ENCODE results near the gene STXBP1.

STXBP1 gene

DNA sequence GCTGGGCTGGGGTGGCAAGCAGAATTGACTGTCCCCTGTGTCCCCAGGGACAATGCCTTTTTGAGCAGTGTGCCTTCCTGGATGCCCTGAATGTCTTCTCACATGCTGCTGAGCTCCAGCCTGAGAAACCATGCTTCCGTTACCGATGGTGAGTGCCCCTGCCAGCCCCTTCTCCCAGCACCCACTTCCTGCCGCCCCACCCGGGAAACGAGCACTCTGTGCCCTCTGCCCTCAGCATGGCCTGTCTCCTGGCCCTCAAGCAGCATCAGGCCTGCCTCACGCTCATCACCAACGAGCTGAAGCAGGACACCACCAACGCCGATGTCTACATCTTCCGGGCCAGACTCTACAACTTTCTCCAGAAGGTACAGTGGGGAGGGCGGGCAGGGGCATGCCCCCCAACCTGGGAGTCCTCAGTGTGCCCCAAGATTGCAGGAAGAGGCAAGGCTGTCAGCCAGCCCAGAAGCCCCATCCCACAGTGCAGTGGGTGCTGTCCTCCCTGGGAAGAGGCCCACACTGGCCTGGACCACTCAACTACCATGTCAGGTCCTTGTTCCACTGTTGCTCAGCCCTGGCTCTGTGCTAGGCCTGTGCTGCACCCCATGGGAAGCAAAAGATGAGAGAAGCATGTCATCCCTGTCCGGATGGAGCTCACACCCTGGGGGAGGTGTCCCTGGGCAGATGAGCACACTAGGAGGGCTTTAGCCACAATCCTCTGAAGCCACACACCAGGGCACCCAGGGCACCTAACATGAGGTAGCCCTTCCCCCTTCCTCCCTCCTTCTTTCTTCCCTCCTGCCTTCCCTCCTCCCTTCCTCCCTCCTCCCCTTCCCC, 108.2 kb downstream of the STXBP1 start:
- Histone ChIP-seq H3K9me3 (ENCODE audit: control insufficient read depth, insufficient read depth, low read length) (no peaks in the 10 kb centered on the region), H3K27ac (ENCODE audit: low read depth, low read length) (no peak overlapping the region), H3K27me3 (ENCODE audit: control insufficient read depth, insufficient read depth, low read length) (no peaks in the 10 kb centered on the region), H3K9ac (ENCODE audit: low read depth, low read length) (no peak overlapping the region), H3K36me3 (ENCODE audit: control insufficient read depth, insufficient read depth, low read length) (no peaks in the 10 kb centered on the region), H3K4me1 (ENCODE audit: control insufficient read depth, insufficient read depth, low read length) (no peaks in the 10 kb centered on the region; the same call in 1 of the 2 replicates), H3K4me3 (ENCODE audit: low read depth, low read length) (no peak overlapping the region)

DNA sequence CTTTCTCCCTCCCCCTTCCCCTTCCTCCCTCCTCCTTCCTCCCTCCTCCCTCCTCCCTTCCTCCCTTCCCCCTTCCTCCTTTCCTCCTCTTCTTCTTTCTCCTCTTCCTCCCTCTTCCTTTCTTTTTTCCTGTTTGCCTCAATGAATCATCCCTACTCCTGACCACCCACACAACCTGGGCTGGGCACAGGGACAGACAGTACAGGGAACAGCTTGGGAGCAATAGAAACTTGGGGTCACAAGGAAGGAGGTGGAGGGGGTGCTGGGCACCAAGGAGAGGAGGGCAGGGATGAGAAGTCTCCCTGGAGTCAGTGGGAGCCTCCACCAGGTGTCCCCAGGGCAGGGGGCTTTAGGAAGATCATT, 108.8 kb downstream of the STXBP1 start:
- H3K9ac ChIP-seq (ENCODE audit: low read depth, low read length), result no peak overlapping the region

DNA sequence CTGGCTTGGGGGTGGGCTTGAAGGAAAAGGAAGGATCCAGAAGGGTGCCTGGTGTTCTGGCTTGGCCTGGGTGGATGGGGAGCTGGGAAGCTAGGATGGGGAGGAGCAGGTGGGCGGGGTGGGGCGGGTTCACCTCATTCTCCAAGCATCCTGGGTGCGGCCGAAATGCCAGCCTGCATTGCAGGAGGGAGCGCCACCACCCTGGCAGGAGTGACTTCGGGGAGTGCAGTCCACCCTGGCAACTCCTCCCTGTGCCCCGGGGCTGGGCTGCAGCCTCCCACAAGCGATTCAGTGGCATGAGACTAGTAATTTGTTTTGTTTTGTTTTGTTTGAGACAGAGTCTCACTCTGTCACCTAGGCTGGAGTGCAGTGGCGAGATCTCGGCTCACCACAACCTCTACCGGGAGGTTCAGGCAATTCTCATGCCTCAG, 109.3 kb downstream of the STXBP1 start:
- Histone ChIP-seq H3K9ac (ENCODE audit: low read depth, low read length) (no peak overlapping the region), H3K27ac (ENCODE audit: low read depth, low read length) (no peak overlapping the region), H3K4me1 (ENCODE audit: control insufficient read depth, insufficient read depth, low read length) (no peaks in the 10 kb centered on the region; the same call in 1 of the 2 replicates), H3K9me3 (ENCODE audit: control insufficient read depth, insufficient read depth, low read length) (no peaks in the 10 kb centered on the region), H3K27me3 (ENCODE audit: control insufficient read depth, insufficient read depth, low read length) (no peaks in the 10 kb centered on the region), H3K4me3 (ENCODE audit: low read depth, low read length) (no peak overlapping the region), H3K36me3 (ENCODE audit: control insufficient read depth, insufficient read depth, low read length) (no peaks in the 10 kb centered on the region)

More for the DNA sequence above, 108.8 kb downstream of the STXBP1 start:
- no peaks in the 10 kb centered on the region for H3K36me3 ChIP-seq (ENCODE audit: control insufficient read depth, insufficient read depth, low read length)
- H3K9me3 ChIP-seq (ENCODE audit: control insufficient read depth, insufficient read depth, low read length), result no peaks in the 10 kb centered on the region
- H3K4me3 ChIP-seq (ENCODE audit: low read depth, low read length), result no peak overlapping the region
- H3K4me1 ChIP-seq (ENCODE audit: control insufficient read depth, insufficient read depth, low read length), result no peaks in the 10 kb centered on the region; the same call in 1 of the 2 replicates
- H3K27ac ChIP-seq (ENCODE audit: low read depth, low read length), result no peak overlapping the region
- no peaks in the 10 kb centered on the region for H3K27me3 ChIP-seq (ENCODE audit: control insufficient read depth, insufficient read depth, low read length)

DNA sequence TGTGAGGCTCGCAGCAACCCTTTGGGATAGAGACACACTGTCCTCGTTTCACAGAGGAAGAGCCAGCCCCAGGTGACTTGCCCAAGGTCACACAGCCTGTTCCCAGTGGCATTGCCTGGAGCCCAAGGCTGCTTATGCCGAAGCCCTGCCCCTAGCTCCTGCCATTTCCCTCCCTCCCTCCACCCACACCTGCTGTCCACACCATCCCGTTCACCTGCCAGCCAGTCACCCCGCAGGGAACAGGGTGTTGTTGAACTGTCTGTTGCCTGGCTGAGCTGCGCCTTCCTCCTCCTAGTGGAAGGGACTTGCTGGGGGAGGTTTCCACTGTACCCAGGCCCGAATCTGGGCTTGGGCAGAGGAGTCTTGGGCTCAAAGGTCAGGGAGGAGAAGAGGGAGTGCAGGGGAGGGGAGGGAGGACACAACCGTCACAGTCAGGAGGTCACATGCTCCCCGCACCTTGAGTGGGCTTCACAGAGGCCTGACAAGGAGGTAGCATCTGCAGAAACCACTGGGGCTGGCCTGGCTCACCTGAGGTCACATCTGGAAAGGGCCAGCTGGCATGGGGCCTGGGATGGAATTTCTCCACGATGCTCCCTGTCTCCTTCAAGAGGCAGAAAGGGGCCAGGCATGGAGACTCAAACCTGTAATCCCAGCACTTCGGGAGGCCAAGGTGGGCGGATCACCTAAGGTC, 110.1 kb downstream of the STXBP1 start:
- Histone ChIP-seq H3K27ac (ENCODE audit: low read depth, low read length) (no peak overlapping the region), H3K9ac (ENCODE audit: low read depth, low read length) (no peak overlapping the region), H3K9me3 (ENCODE audit: control insufficient read depth, insufficient read depth, low read length) (no peaks in the 10 kb centered on the region), H3K4me3 (ENCODE audit: low read depth, low read length) (no peak overlapping the region), H3K4me1 (ENCODE audit: control insufficient read depth, insufficient read depth, low read length) (no peaks in the 10 kb centered on the region; the same call in 1 of the 2 replicates), H3K27me3 (ENCODE audit: control insufficient read depth, insufficient read depth, low read length) (no peaks in the 10 kb centered on the region), H3K36me3 (ENCODE audit: control insufficient read depth, insufficient read depth, low read length) (no peaks in the 10 kb centered on the region)

DNA sequence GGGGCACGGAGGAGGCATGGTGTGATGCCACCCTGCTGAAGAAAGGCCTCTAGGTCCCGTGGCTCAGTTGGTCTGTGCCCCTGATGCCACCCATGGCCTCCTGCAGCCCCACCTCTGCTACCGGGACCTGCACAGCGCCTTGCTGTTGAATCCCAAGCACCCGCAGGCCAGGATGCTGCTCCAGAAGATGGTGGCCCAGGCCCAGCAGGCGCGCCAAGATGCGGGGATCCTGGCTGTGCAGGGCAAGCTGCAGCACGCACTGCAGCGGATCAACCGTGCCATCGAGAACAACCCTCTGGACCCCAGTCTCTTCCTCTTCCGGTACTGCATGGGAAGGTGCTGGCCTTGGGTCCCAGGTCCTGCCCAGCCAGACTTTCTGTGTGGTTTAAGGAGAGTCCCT, 110.9 kb downstream of the STXBP1 start:
- Histone ChIP-seq H3K9me3 (ENCODE audit: control insufficient read depth, insufficient read depth, low read length) (no peaks in the 10 kb centered on the region), H3K27me3 (ENCODE audit: control insufficient read depth, insufficient read depth, low read length) (no peaks in the 10 kb centered on the region), H3K36me3 (ENCODE audit: control insufficient read depth, insufficient read depth, low read length) (no peaks in the 10 kb centered on the region), H3K4me1 (ENCODE audit: control insufficient read depth, insufficient read depth, low read length) (no peaks in the 10 kb centered on the region; the same call in 1 of the 2 replicates), H3K4me3 (ENCODE audit: low read depth, low read length) (no peak overlapping the region), H3K27ac (ENCODE audit: low read depth, low read length) (no peak overlapping the region), H3K9ac (ENCODE audit: low read depth, low read length) (no peak overlapping the region)

DNA sequence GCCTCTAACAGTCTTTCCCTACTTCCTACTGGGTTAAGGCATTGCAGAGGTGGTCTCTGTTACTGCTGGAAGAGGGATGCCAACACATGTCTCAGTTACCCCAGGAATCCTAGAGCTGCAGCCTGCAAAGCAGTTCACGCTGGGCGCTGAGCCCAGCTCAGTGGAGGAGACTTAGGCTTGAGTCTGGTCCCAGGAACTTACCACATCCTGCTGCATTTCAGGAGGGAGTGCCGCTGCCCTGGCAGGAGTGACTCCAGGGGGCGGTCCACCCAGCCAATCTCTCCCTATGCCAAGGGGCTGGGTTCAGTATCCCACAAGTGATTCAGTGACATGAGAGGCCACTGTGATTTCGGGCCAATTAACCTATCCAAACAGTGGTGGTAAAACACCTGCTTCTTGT, 111.4 kb downstream of the STXBP1 start:
- no peaks in the 10 kb centered on the region for H3K9me3 ChIP-seq (ENCODE audit: control insufficient read depth, insufficient read depth, low read length)
- no peak overlapping the region for H3K9ac ChIP-seq (ENCODE audit: low read depth, low read length)
- no peaks in the 10 kb centered on the region; the same call in 1 of the 2 replicates for H3K4me1 ChIP-seq (ENCODE audit: control insufficient read depth, insufficient read depth, low read length)
- H3K36me3 ChIP-seq (ENCODE audit: control insufficient read depth, insufficient read depth, low read length), result no peaks in the 10 kb centered on the region
- H3K27ac ChIP-seq (ENCODE audit: low read depth, low read length), result no peak overlapping the region
- no peak overlapping the region for H3K4me3 ChIP-seq (ENCODE audit: low read depth, low read length)
- no peaks in the 10 kb centered on the region for H3K27me3 ChIP-seq (ENCODE audit: control insufficient read depth, insufficient read depth, low read length)

DNA sequence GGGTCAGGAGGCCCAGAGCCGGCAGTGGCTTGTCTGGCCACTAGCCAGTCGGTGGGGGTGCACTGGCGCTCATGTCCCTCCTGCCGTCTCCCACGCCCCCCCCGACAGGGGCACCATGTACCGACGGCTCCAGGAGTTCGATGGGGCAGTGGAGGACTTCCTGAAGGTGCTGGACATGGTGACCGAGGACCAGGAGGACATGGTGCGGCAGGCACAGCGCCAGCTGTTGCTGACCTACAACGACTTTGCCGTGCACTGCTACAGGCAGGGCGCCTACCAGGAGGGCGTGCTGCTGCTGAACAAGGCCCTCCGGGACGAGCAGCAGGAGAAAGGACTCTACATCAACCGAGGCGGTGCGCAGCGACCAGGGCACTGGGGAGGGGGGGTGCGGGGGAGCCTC, 111.9 kb downstream of the STXBP1 start:
- Histone ChIP-seq H3K4me3 (ENCODE audit: low read depth, low read length) (no peak overlapping the region), H3K4me1 (ENCODE audit: control insufficient read depth, insufficient read depth, low read length) (no peaks in the 10 kb centered on the region; the same call in 1 of the 2 replicates), H3K27ac (ENCODE audit: low read depth, low read length) (no peak overlapping the region), H3K9ac (ENCODE audit: low read depth, low read length) (no peak overlapping the region), H3K36me3 (ENCODE audit: control insufficient read depth, insufficient read depth, low read length) (no peaks in the 10 kb centered on the region), H3K27me3 (ENCODE audit: control insufficient read depth, insufficient read depth, low read length) (no peaks in the 10 kb centered on the region), H3K9me3 (ENCODE audit: control insufficient read depth, insufficient read depth, low read length) (no peaks in the 10 kb centered on the region)

DNA sequence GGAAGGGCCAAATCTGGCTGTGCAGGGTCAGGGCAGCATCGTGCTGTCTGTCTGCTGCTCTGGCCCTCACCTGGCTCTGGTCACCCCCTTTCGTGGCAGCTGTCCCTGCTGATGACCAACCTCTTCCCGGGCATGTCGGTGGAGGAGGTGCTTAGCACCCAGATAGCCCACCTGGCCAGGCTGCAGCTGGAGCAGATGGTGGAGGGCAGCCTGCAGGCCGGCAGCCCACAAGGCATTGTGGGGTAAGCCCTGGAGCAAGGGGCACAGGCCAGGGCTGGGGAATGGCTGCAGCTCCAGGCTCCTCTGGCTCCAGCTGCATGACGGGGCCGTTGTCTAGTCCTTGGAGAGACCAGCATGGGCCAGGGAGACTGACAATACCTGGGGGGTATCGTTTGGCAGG, 114.8 kb downstream of the STXBP1 start:
- no peaks in the 10 kb centered on the region for H3K27me3 ChIP-seq (ENCODE audit: control insufficient read depth, insufficient read depth, low read length)
- H3K27ac ChIP-seq (ENCODE audit: low read depth, low read length), result no peak overlapping the region
- no peak overlapping the region for H3K4me3 ChIP-seq (ENCODE audit: low read depth, low read length)
- no peaks in the 10 kb centered on the region; the same call in 1 of the 2 replicates for H3K4me1 ChIP-seq (ENCODE audit: control insufficient read depth, insufficient read depth, low read length)
- H3K9me3 ChIP-seq (ENCODE audit: control insufficient read depth, insufficient read depth, low read length), result no peaks in the 10 kb centered on the region
- no peak overlapping the region for H3K9ac ChIP-seq (ENCODE audit: low read depth, low read length)
- no peaks in the 10 kb centered on the region for H3K36me3 ChIP-seq (ENCODE audit: control insufficient read depth, insufficient read depth, low read length)

DNA sequence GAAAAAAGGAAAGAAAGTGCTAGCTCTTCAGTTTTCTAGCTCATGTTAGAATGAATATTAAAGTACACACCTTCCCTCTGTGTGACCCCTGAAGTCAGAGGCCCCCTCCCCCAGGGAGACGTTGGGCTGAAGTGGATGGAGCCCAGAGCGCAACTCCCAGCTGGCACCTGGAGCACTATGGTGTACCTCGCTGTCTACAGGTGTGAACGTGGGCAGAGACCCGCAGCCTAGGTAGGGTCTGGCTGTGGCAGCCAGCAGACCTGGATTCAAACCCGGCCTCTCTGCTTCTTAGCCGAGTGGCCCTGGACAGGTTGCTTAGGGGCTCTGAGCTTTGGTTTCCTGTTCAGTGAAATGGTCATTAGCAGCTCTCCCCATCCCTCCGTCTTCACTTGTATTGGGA, 116.7 kb downstream of the STXBP1 start:
- H3K9ac ChIP-seq (ENCODE audit: low read depth, low read length), result no peak overlapping the region
- H3K9me3 ChIP-seq (ENCODE audit: control insufficient read depth, insufficient read depth, low read length), result no peaks in the 10 kb centered on the region
- H3K4me1 ChIP-seq (ENCODE audit: control insufficient read depth, insufficient read depth, low read length), result no peaks in the 10 kb centered on the region; the same call in 1 of the 2 replicates
- H3K4me3 ChIP-seq (ENCODE audit: low read depth, low read length), result no peak overlapping the region
- H3K36me3 ChIP-seq (ENCODE audit: control insufficient read depth, insufficient read depth, low read length), result no peaks in the 10 kb centered on the region
- H3K27me3 ChIP-seq (ENCODE audit: control insufficient read depth, insufficient read depth, low read length), result no peaks in the 10 kb centered on the region
- H3K27ac ChIP-seq (ENCODE audit: low read depth, low read length), result no peak overlapping the region

DNA sequence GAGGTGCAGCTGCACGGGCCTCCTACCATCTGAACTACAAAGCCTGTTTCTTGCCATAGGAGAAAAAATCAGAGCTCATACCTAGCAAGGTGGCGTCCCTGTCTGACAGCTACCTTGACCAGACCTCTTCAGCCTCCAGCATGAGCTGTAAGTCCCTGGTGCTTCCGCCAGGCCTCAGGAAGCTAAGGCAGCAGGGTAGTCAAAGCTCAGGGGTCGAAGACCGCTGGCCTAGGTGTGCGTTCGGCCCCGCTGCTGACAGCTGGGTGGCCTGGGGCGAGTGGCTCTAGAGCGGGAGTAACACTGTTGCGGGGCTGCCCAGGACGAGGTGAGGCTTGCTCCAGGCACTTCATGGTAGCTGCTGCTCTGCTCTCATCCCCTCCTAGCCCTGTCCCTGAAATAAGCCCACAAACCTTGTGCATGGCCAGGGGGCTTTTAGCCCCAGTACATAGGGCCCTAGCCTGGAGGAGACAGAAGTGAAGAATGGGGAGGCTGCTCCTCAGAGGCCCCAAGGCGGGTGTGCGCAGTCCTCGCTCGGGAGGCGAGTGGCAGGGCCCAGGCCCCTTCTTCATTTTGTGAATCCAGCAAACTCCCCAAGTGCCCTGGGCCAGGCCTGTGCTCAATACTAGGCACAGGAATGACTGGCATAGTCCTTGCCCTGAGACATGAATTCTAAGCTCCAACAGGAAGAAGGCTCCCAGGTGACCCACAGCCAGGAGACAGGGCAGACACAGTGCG, 117.6 kb downstream of the STXBP1 start:
- Histone ChIP-seq H3K27ac (ENCODE audit: low read depth, low read length) (no peak overlapping the region), H3K9ac (ENCODE audit: low read depth, low read length) (no peak overlapping the region), H3K9me3 (ENCODE audit: control insufficient read depth, insufficient read depth, low read length) (no peaks in the 10 kb centered on the region), H3K27me3 (ENCODE audit: control insufficient read depth, insufficient read depth, low read length) (no peaks in the 10 kb centered on the region), H3K4me1 (ENCODE audit: control insufficient read depth, insufficient read depth, low read length) (peaks cover 5% of the 10 kb centered on the region; the same call in 1 of the 2 replicates), H3K4me3 (ENCODE audit: low read depth, low read length) (no peak overlapping the region), H3K36me3 (ENCODE audit: control insufficient read depth, insufficient read depth, low read length) (no peaks in the 10 kb centered on the region)

All from HUES48 (cell line).